ENCODE data around the gene HILPDA.

- TF ChIP-seq CTCF (conservative IDR thresholded peaks at IDR 0.05 in 1 of 2, IDR thresholded peaks at IDR 0.05 in 1 of 2; ENCODE audit: extremely low read depth in 1 of 2, insufficient read depth in 1 of 2, low read depth in 1 of 2, low read length in 2 of 2) = no peak
- no peak for TF ChIP-seq EZH2 (IDR thresholded peaks at IDR 0.05; ENCODE audit: borderline replicate concordance, low read length)
These were observed 18.0 kb upstream of the HILPDA start for GRCh38 chr7:128437426-128438332.

Data from mammary epithelial cell (primary cell).